ENCODE measurements around the gene EPAS1. TPM values are rescaled to one million over a fixed set of nuclear protein-coding genes. Genes with fewer than 3 reads are reported as not detected.

The EPAS1 gene
- total and polyA plus RNA-seq, 3 donors from 2014 or later = 93.9 to 158 (median 142) TPM

DNA sequence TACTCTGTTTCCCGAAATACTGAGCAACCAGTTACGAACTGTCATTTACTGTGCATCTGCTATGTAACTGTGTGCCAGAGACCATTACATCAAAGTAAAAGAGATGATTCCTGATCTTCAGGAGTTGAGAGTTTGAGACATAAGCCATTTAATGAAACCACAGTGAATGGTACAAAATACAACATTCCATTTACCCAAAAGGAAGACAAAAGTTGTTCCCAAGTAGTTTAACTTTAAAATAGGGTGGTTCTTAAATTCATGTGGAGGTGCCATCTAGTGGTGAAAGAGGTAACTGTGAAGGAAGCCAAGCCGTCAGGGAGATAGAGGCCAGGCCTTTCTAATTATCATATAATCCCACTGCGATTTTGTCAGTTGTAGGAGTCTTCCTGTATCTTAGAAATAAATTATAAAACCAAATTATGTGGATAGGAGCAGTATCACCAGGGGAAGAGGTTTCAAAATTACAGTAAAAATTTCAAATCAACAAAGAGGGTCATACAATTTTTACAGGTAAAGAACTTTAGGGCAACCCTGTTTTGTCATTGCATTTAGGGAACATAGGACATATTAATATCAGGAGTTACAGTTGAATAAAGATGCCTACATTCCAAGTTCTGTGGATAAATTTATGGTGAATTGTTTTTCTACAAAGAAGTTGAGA lies 67.7 kb downstream of the EPAS1 start:
- no peaks in the 10 kb centered on the region for H3K36me3 ChIP-seq (ENCODE audit: low read depth, missing control alignments)
- intact Hi-C loops (cut with DNase I; ENCODE audit: low total_unique reads) = loop anchor here (5.0 kb wide), 1 partner anchor 303 kb away; no protein-coding TSS in a partner anchor
- no peaks in the 10 kb centered on the region for H3K27me3 ChIP-seq
- no peak overlapping the region for H3K27ac ChIP-seq
- 63% methylated on average over 4 of the region's 4 CpGs for WGBS, 2 donors
- H3K9me3 ChIP-seq = no peaks in the 10 kb centered on the region
- TF ChIP-seq CTCF (IDR thresholded peaks at IDR 0.05) (peak; percentile 69 to 79 (median 73)), POLR2A (IDR thresholded peaks at IDR 0.05) (no peak)
- DNase-seq = peak; percentile 66
- peaks cover 4% of the 10 kb centered on the region for H3K4me1 ChIP-seq
- no peak overlapping the region for H3K4me3 ChIP-seq

- Histone ChIP-seq H3K9me3 (no peaks in the 10 kb centered on the region), H3K27ac (no peak overlapping the region), H3K36me3 (ENCODE audit: low read depth, missing control alignments) (no peaks in the 10 kb centered on the region), H3K27me3 (no peaks in the 10 kb centered on the region), H3K4me1 (peaks cover 4% of the 10 kb centered on the region), H3K4me3 (no peak overlapping the region)
- no peak for TF ChIP-seq POLR2A (IDR thresholded peaks at IDR 0.05)
- TF ChIP-seq CTCF (IDR thresholded peaks at IDR 0.05) = peak; percentile 35 to 44 (median 42)
- WGBS, 2 donors = 81 to 83% methylated on average over 15 of the region's 15 CpGs
- intact Hi-C loops (cut with DNase I; ENCODE audit: low total_unique reads) = loop anchor here (5.0 kb wide), 1 partner anchor 304 kb away; no protein-coding TSS in a partner anchor
- DNase-seq = no peak
Measured at GRCh38 chr2:46365913-46366667, 68.9 kb downstream of the EPAS1 start.

DNA sequence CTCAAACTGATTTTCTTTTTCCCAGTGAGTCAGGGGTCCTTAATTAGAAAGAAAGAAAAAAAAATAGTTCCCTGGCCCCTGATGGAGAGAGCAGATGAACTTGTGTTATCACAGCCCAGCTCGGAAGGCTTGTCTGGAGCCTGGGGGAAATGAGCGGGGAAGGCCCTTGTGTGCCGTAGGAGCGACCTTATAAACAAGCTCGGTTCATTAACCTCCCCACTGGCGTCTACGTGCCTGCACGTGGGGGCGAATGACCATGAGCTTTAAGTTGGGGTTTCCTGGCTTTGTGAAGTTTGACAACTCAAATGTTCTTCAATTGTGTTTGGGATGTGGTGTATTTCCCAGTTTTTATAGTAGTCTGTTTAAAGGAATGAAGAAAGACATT lies 69.5 kb downstream of the EPAS1 start:
- 70 to 78% methylated on average over 9 of the region's 9 CpGs for WGBS, 2 donors

DNA sequence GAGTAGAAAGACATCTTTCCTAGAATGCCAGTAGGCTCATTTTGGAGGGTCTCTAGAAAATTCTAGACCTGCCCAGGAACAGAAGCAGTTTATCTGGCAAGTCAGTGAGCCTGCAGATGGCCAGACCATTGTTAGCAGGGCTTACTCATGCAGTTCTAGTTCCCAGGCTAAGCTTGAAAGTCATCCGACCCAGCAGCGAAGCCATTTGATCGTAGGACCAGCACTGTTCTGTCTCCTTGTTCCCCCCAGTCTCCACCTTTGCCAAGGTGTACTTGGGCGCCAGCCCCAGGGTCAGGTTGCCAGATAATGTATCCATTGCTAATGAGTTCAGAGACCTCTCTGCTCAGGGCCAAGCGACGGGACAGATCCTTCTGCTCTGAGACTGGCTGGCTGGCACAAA lies 70.1 kb downstream of the EPAS1 start:
- Histone ChIP-seq H3K27me3 (no peaks in the 10 kb centered on the region), H3K4me1 (peaks cover 4% of the 10 kb centered on the region), H3K9me3 (no peaks in the 10 kb centered on the region), H3K4me3 (no peak overlapping the region), H3K27ac (no peak overlapping the region), H3K36me3 (ENCODE audit: low read depth, missing control alignments) (no peaks in the 10 kb centered on the region)
- intact Hi-C loops (cut with DNase I; ENCODE audit: low total_unique reads) = loop anchor here (5.0 kb wide), 1 partner anchor 305 kb away; no protein-coding TSS in a partner anchor
- WGBS, 2 donors = 64 to 65% methylated on average over 4 to 6 of the region's 6 CpGs
- DNase-seq = no peak
- no peak for TF ChIP-seq POLR2A (IDR thresholded peaks at IDR 0.05)
- TF ChIP-seq CTCF (IDR thresholded peaks at IDR 0.05) = no peak

More for the DNA sequence above, 69.5 kb downstream of the EPAS1 start:
- Histone ChIP-seq H3K4me3 (no peak overlapping the region), H3K27me3 (no peaks in the 10 kb centered on the region), H3K36me3 (ENCODE audit: low read depth, missing control alignments) (no peaks in the 10 kb centered on the region), H3K9me3 (no peaks in the 10 kb centered on the region), H3K27ac (no peak overlapping the region), H3K4me1 (peaks cover 4% of the 10 kb centered on the region)
- intact Hi-C loops (cut with DNase I; ENCODE audit: low total_unique reads) = loop anchor here (5.0 kb wide), 1 partner anchor 304 kb away; no protein-coding TSS in a partner anchor
- TF ChIP-seq POLR2A (IDR thresholded peaks at IDR 0.05) = no peak
- TF ChIP-seq CTCF (IDR thresholded peaks at IDR 0.05) = no peak
- no peak for DNase-seq

Data from testis (tissue), 3 donors.